GM13977 (cell line): ENCODE results near the gene PKMYT1.

ENCODE experiments used
- DNase-seq: peaks from one replicate; pipeline ENCODE4 v3.0.0; 2012; ENCODE audit warnings: low spot score
- CTCF ChIP-seq: IDR thresholded peaks from 2 replicates; pipeline ENCODE4 v1.5.1; 2012; ENCODE audit warnings: mild to moderate bottlenecking, control low read depth; ENCODE audit not compliant: insufficient read depth; ENCODE audit errors: extremely low read depth, missing control alignments
- in situ Hi-C: fragments of 300-500 bp; cut with MboI; formaldehyde crosslinking; loops from one replicate; pipeline ENCODE4 v1.12.0; 2022; ENCODE audit warnings: low sequenced_read_pairs, low pct_unique_long_range_greater_than_20kb, mixed read lengths, inconsistent platforms; ENCODE audit not compliant: unreplicated experiment

Gene PKMYT1

GRCh38 chr16:2954656-2955381, 25.4 kb downstream of the PKMYT1 start:
- DNase-seq = no peak
- in situ Hi-C loops = no loop called here
- no peak for TF ChIP-seq CTCF

- no peak for TF ChIP-seq CTCF
- in situ Hi-C loops = no loop called here
- DNase-seq = no peak
Observed at GRCh38 chr16:2953706-2954627, 26.3 kb downstream of the PKMYT1 start.

- no peak for DNase-seq
- TF ChIP-seq CTCF = no peak
- in situ Hi-C loops = no loop called here
Observed at GRCh38 chr16:2952679-2953078, 27.6 kb downstream of the PKMYT1 start.

GRCh38 chr16:2950773-2951172, 29.5 kb downstream of the PKMYT1 start:
- in situ Hi-C loops = no loop called here
- no peak for TF ChIP-seq CTCF

GRCh38 chr16:2950353-2950724, 29.9 kb downstream of the PKMYT1 start:
- DNase-seq = no peak
- no peak for TF ChIP-seq CTCF
- in situ Hi-C loops = no loop called here

More at GRCh38 chr16:2950773-2951172, 29.5 kb downstream of the PKMYT1 start:
- no peak for DNase-seq

GRCh38 chr16:2949705-2950352, 30.4 kb downstream of the PKMYT1 start:
- in situ Hi-C loops = no loop called here
- DNase-seq = no peak
- TF ChIP-seq CTCF = no peak
